NB4 (cell line): ENCODE results near the gene ZFP1.

ENCODE experiments used
- POLR2A ChIP-seq: IDR thresholded peaks from 2 replicates; pipeline ENCODE4 v1.6.1; 2011; ENCODE audit warnings: mild to moderate bottlenecking; ENCODE audit not compliant: insufficient read length; ENCODE audit errors: extremely low read depth
- TF ChIP-seq, protein P1 (sequence below): IDR thresholded peaks from one replicate; pipeline ENCODE4 v1.5.1; 2012; ENCODE audit warnings: low read depth, low read length

DNA sequence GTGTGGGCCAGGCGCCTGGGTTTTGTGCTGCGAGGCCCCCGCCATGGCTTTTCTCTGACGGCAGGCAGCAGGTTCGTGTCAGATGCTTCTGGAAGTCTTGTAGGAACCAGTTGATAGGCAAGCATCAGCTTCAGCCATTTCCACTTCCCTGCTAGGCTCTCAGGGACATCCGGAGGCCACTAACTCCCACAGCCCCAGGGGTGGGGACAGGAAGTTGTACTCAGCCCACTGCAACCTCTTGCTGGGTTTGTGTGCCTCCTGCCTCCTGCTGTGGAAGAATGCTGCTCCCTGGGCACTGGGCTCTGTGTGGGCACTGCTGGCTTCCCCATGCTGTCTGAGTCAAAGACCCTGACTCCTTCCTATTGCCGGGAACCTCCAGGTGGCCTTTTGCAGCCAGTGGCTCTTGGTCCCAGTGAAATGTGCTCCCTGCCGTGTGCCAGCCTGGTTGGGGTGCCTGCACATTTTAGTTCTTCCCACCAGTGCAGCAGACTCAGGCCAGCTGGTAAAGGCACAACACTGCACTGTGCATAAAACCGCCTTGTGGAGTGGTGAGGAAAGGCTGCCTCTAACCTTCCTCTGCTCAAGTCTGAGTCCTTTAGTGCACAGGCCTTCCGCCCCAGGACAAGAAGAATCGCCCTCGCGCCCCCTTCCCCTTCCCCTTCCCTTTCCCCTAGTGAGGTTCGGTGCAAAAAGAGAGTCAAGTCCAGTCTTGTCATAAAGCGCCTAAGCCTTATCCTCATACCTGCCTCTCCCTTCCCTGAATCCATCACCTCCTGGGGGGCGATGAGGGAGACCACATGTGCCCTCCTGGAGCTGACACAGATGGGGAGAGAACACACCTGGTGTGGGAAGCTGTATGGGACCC lies 48.4 kb upstream of the ZFP1 start:
- TF ChIP-seq, protein P1, sequence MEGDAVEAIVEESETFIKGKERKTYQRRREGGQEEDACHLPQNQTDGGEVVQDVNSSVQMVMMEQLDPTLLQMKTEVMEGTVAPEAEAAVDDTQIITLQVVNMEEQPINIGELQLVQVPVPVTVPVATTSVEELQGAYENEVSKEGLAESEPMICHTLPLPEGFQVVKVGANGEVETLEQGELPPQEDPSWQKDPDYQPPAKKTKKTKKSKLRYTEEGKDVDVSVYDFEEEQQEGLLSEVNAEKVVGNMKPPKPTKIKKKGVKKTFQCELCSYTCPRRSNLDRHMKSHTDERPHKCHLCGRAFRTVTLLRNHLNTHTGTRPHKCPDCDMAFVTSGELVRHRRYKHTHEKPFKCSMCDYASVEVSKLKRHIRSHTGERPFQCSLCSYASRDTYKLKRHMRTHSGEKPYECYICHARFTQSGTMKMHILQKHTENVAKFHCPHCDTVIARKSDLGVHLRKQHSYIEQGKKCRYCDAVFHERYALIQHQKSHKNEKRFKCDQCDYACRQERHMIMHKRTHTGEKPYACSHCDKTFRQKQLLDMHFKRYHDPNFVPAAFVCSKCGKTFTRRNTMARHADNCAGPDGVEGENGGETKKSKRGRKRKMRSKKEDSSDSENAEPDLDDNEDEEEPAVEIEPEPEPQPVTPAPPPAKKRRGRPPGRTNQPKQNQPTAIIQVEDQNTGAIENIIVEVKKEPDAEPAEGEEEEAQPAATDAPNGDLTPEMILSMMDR, result no peak
- TF ChIP-seq POLR2A, result no peak
